ENCODE data around the gene OR2K2. TPM values are rescaled to one million over a fixed set of nuclear protein-coding genes. Genes with fewer than 3 reads are reported as not detected.
"Not testable (repeated sequence)": the region's sequence is repeated elsewhere in the genome, so short reads cannot be mapped to it uniquely, and the experiment has no call there.

The OR2K2 gene
- total and polyA plus RNA-seq, 12 donors, result not detected

GRCh38 chr9:111320631-111321030 lies 9.4 kb downstream of the OR2K2 start:
- no peak overlapping the region for H3K4me3 ChIP-seq
- intact Hi-C loops (cut with DNase I), result no loop called here
- 42 to 67% (median 52%) methylated on average over 3 of the region's 3 CpGs for WGBS, 4 donors
- DNase-seq, result no peak
- H3K9me3 ChIP-seq (replicated peaks in 1 of 3), result no peaks in the 10 kb centered on the region
- no peaks in the 10 kb centered on the region for H3K27me3 ChIP-seq
- H3K4me1 ChIP-seq (replicated peaks in 1 of 2), result no peaks in the 10 kb centered on the region
- no peak overlapping the region for H3K27ac ChIP-seq
- no peaks in the 10 kb centered on the region for H3K36me3 ChIP-seq (replicated peaks in 1 of 2)
- TF ChIP-seq CTCF (IDR thresholded peaks at IDR 0.05) (no peak), POLR2A (IDR thresholded peaks at IDR 0.05) (no peak)

GRCh38 chr9:111316796-111317195 lies 13.2 kb downstream of the OR2K2 start:
- Histone ChIP-seq H3K4me1 (replicated peaks in 1 of 2) (no peaks in the 10 kb centered on the region), H3K4me3 (no peak overlapping the region), H3K27me3 (no peaks in the 10 kb centered on the region), H3K36me3 (replicated peaks in 1 of 2) (no peaks in the 10 kb centered on the region), H3K27ac (no peak overlapping the region), H3K9me3 (replicated peaks in 1 of 3) (no peaks in the 10 kb centered on the region)
- intact Hi-C loops (cut with DNase I), result no loop called here
- no peak for TF ChIP-seq POLR2A (IDR thresholded peaks at IDR 0.05)
- TF ChIP-seq CTCF (IDR thresholded peaks at IDR 0.05), result no peak
- 60 to 87% (median 71%) methylated on average over 3 of the region's 3 CpGs for WGBS, 4 donors
- no peak for DNase-seq

GRCh38 chr9:111305914-111306313 lies 24.1 kb downstream of the OR2K2 start:
- WGBS, 4 donors, result 83 to 86% (median 85%) methylated on average over 5 of the region's 5 CpGs

GRCh38 chr9:111304000-111304399 lies 26.0 kb downstream of the OR2K2 start:
- H3K27ac ChIP-seq; H3K36me3 ChIP-seq (replicated peaks in 1 of 2); H3K27me3 ChIP-seq; H3K4me3 ChIP-seq; H3K9me3 ChIP-seq (replicated peaks in 1 of 3); H3K4me1 ChIP-seq (replicated peaks in 1 of 2); DNase-seq: not testable (repeated sequence)
- 79 to 94% (median 82%) methylated on average over 6 of the region's 6 CpGs for WGBS, 4 donors
- intact Hi-C loops (cut with DNase I), result loop anchor here (10.0 kb wide), 1 partner anchor 669 kb away; no protein-coding TSS in a partner anchor

More at GRCh38 chr9:111305914-111306313, 24.1 kb downstream of the OR2K2 start:
- Histone ChIP-seq H3K27ac (no peak overlapping the region), H3K4me1 (replicated peaks in 1 of 2) (no peaks in the 10 kb centered on the region), H3K36me3 (replicated peaks in 1 of 2) (no peaks in the 10 kb centered on the region), H3K4me3 (no peak overlapping the region), H3K9me3 (replicated peaks in 1 of 3) (no peaks in the 10 kb centered on the region), H3K27me3 (no peaks in the 10 kb centered on the region)
- TF ChIP-seq POLR2A (IDR thresholded peaks at IDR 0.05) (no peak), CTCF (IDR thresholded peaks at IDR 0.05) (no peak)
- no peak for DNase-seq
- intact Hi-C loops (cut with DNase I), result loop anchor here (10.0 kb wide), 1 partner anchor 671 kb away; no protein-coding TSS in a partner anchor

- intact Hi-C loops (cut with DNase I), result loop anchor here (10.0 kb wide), 1 partner anchor 666 kb away; no protein-coding TSS in a partner anchor
- Histone ChIP-seq H3K4me3 (no peak overlapping the region), H3K36me3 (replicated peaks in 1 of 2) (no peaks in the 10 kb centered on the region), H3K27ac (no peak overlapping the region), H3K27me3 (no peaks in the 10 kb centered on the region), H3K9me3 (replicated peaks in 1 of 3) (no peaks in the 10 kb centered on the region), H3K4me1 (replicated peaks in 1 of 2) (peaks cover 0 to 6% of the 10 kb centered on the region in 2 donors)
- no peak for DNase-seq
- TF ChIP-seq POLR2A (IDR thresholded peaks at IDR 0.05) (no peak), CTCF (IDR thresholded peaks at IDR 0.05) (no peak)
- WGBS, 4 donors, result 49 to 68% (median 60%) methylated on average over 1 of the region's 1 CpG
Measured at GRCh38 chr9:111301195-111301594, 28.8 kb downstream of the OR2K2 start.
